IMR-90 (cell line): ENCODE results near the gene ZBTB3. TPM values are rescaled to one million over a fixed set of nuclear protein-coding genes. Genes with fewer than 3 reads are reported as not detected.

Experiments
- ATAC-seq: fragments of 200-7000 bp; cut with Tn5 transposase; 2 replicates; pipeline ENCODE4 v1.9.1; 2020; ENCODE audit warnings: low read depth, mild to moderate bottlenecking, moderate library complexity
- BruUV-seq: library from RNA; stranded (reverse); fragments of 400-500 nt; replicated peaks from 2 replicates; lab custom pipeline; 2021; lab: Mats Ljungman, UMichigan
- CTCF ChIA-PET: fragments of 300-600 bp; formaldehyde crosslinking; extraction: SDS; loops from one replicate; lab custom pipeline; 2021; ENCODE audit warnings: antibody characterized with exemption; lab: Yijun Ruan, JAX
- POLR2A ChIA-PET: fragments of 300-600 bp; sonication (Branson Sonifier 250); formaldehyde crosslinking; loops from one replicate; lab custom pipeline; 2022; ENCODE audit warnings: antibody characterized with exemption; ENCODE audit not compliant: unreplicated experiment; lab: Charles Lee
- DNase-seq: peaks from one replicate; pipeline ENCODE4 v3.0.0; 2013
- H2AFZ ChIP-seq: replicated peaks from 2 replicates; pipeline ENCODE3; 2013; ENCODE audit warnings: low read length, mild to moderate bottlenecking; ENCODE audit not compliant: poor library complexity
- H2AK5ac ChIP-seq: 2 replicates; pipeline ENCODE4 v1.6.1; 2013; ENCODE audit warnings: low read depth, low read length, inconsistent platforms
- H2AK9ac ChIP-seq: replicated peaks from 2 replicates; pipeline ENCODE3; 2013; ENCODE audit warnings: mild to moderate bottlenecking, low read depth, low read length, moderate library complexity; ENCODE audit not compliant: poor library complexity
- H2BK120ac ChIP-seq: 2 replicates; pipeline ENCODE4 v1.6.1; 2013; ENCODE audit warnings: low read depth, low read length, inconsistent platforms
- H2BK15ac ChIP-seq: 3 replicates; pipeline ENCODE4 v1.6.1; 2013; ENCODE audit warnings: low read depth, low read length, inconsistent platforms
- H2BK20ac ChIP-seq: 2 replicates; pipeline ENCODE4 v1.6.1; 2013; ENCODE audit warnings: low read depth, mild to moderate bottlenecking, inconsistent platforms, low read length, moderate library complexity
- H2BK5ac ChIP-seq: 2 replicates; pipeline ENCODE4 v1.6.1; 2013; ENCODE audit warnings: mild to moderate bottlenecking, low read depth, low read length, inconsistent platforms; ENCODE audit not compliant: poor library complexity, severe bottlenecking
- H3K14ac ChIP-seq: replicated peaks from 2 replicates; pipeline ENCODE4 v1.6.1; 2013; ENCODE audit warnings: low read depth, low read length, inconsistent platforms
- H3K18ac ChIP-seq: 2 replicates; pipeline ENCODE4 v1.6.1; 2013; ENCODE audit warnings: low read depth, low read length, control low read depth
- H3K23ac ChIP-seq: 2 replicates; pipeline ENCODE4 v1.6.1; 2013; ENCODE audit warnings: low read depth, low read length, inconsistent platforms
- H3K27ac ChIP-seq: 2 replicates; pipeline ENCODE4 v1.5.1; 2013; ENCODE audit warnings: mild to moderate bottlenecking, control low read depth, low read length; ENCODE audit not compliant: insufficient read depth
- H3K27me3 ChIP-seq: 2 replicates; pipeline ENCODE4 v1.6.1; 2013; ENCODE audit warnings: low read length; ENCODE audit not compliant: control insufficient read depth, insufficient read depth
- H3K36me3 ChIP-seq: 2 replicates; pipeline ENCODE4 v1.6.1; 2013; ENCODE audit warnings: low read length, mixed read lengths; ENCODE audit not compliant: control insufficient read depth, insufficient read depth
- H3K4ac ChIP-seq: 2 replicates; pipeline ENCODE4 v1.6.1; 2013; ENCODE audit warnings: low read depth, low read length, inconsistent platforms
- H3K4me1 ChIP-seq: 2 replicates; pipeline ENCODE4 v1.6.1; 2013; ENCODE audit warnings: low read length, mixed read lengths; ENCODE audit not compliant: control insufficient read depth, insufficient read depth
- H3K4me2 ChIP-seq: 2 replicates; pipeline ENCODE4 v1.6.1; 2013; ENCODE audit warnings: low read depth, mild to moderate bottlenecking, control low read depth, low read length, moderate library complexity
- H3K4me3 ChIP-seq: 2 replicates; pipeline ENCODE4 v1.5.1; 2013; ENCODE audit warnings: low read depth, mild to moderate bottlenecking, control low read depth, low read length, moderate library complexity; ENCODE audit not compliant: insufficient read depth
- H3K56ac ChIP-seq: 2 replicates; pipeline ENCODE4 v1.6.1; 2013; ENCODE audit warnings: low read length, inconsistent platforms; ENCODE audit not compliant: insufficient read depth; ENCODE audit errors: extremely low read depth
- H3K79me1 ChIP-seq, 2 experiments: 2 replicates each; pipeline ENCODE4 v1.6.1; 2013; ENCODE audit warnings: low read length in 2 of 2, inconsistent platforms in 1 of 2, low read depth in 1 of 2
- H3K9ac ChIP-seq: 2 replicates; pipeline ENCODE4 v1.6.1; 2013; ENCODE audit warnings: low read depth, low read length, control low read depth
- H3K9me1 ChIP-seq: 2 replicates; pipeline ENCODE4 v1.6.1; 2013; ENCODE audit warnings: low read length, inconsistent platforms; ENCODE audit not compliant: insufficient read depth
- H3K9me3 ChIP-seq: 2 replicates; pipeline ENCODE4 v1.6.1; 2013; ENCODE audit warnings: low read length; ENCODE audit not compliant: control insufficient read depth, insufficient read depth
- H4K20me1 ChIP-seq: 2 replicates; pipeline ENCODE4 v1.6.1; 2013; ENCODE audit warnings: low read length, inconsistent platforms; ENCODE audit not compliant: insufficient read depth
- H4K5ac ChIP-seq: 2 replicates; pipeline ENCODE4 v1.6.1; 2013; ENCODE audit warnings: mild to moderate bottlenecking, low read depth, low read length, control low read depth
- H4K8ac ChIP-seq, 2 experiments: 2 replicates each; pipeline ENCODE4 v1.6.1; 2013; ENCODE audit warnings: low read depth in 2 of 2, low read length in 2 of 2, control low read depth in 1 of 2, inconsistent platforms in 1 of 2
- H4K91ac ChIP-seq: 2 replicates; pipeline ENCODE4 v1.6.1; 2013; ENCODE audit warnings: low read depth, low read length, inconsistent platforms; ENCODE audit not compliant: insufficient read depth
- BHLHE40 ChIP-seq: fragments of 150-350 bp; IDR thresholded peaks from 2 replicates; pipeline ENCODE4 v1.6.1; 2016; ENCODE audit warnings: mild to moderate bottlenecking, low read depth, low read length
- CEBPB ChIP-seq: IDR thresholded peaks from 2 replicates; pipeline ENCODE4 v1.6.1; 2012; ENCODE audit warnings: low read depth, low read length, improper control_type of control experiment
- CHD1 ChIP-seq: IDR thresholded peaks from 2 replicates; pipeline ENCODE4 v1.6.1; 2012; ENCODE audit warnings: low read depth, low read length, improper control_type of control experiment
- CTCF ChIP-seq: conservative IDR thresholded peaks from 2 replicates; pipeline ENCODE4 v1.5.1; 2012; ENCODE audit warnings: mild to moderate bottlenecking, low read depth, low read length, improper control_type of control experiment
- ELK1 ChIP-seq: fragments of 150-350 bp; IDR thresholded peaks from 2 replicates; pipeline ENCODE4 v1.6.1; 2016; ENCODE audit warnings: low read depth, mild to moderate bottlenecking, low read length, moderate library complexity, borderline replicate concordance
- FOS ChIP-seq: fragments of 150-350 bp; IDR thresholded peaks from 2 replicates; pipeline ENCODE4 v1.6.1; 2016; ENCODE audit warnings: low read depth, low read length
- MAFK ChIP-seq: IDR thresholded peaks from 2 replicates; pipeline ENCODE4 v1.6.1; 2012; ENCODE audit warnings: low read depth, low read length, improper control_type of control experiment
- MAZ ChIP-seq: IDR thresholded peaks from 2 replicates; pipeline ENCODE4 v1.6.1; 2012; ENCODE audit warnings: low read depth, mild to moderate bottlenecking, low read length, improper control_type of control experiment, moderate library complexity, borderline replicate concordance
- MXI1 ChIP-seq: IDR thresholded peaks from 2 replicates; pipeline ENCODE4 v1.6.1; 2012; ENCODE audit warnings: low read depth, mild to moderate bottlenecking, low read length, moderate library complexity, borderline replicate concordance
- NFE2L2 ChIP-seq: fragments of 150-350 bp; IDR thresholded peaks from 2 replicates; pipeline ENCODE4 v1.6.1; 2016; ENCODE audit warnings: low read depth, mild to moderate bottlenecking, low read length
- POLR2A ChIP-seq: IDR thresholded peaks from 2 replicates; pipeline ENCODE4 v1.6.1; 2012; ENCODE audit warnings: mild to moderate bottlenecking, low read depth, low read length
- RAD21 ChIP-seq: IDR thresholded peaks from 2 replicates; pipeline ENCODE4 v1.6.1; 2012; ENCODE audit warnings: low read length, improper control_type of control experiment
- RCOR1 ChIP-seq: IDR thresholded peaks from 2 replicates; pipeline ENCODE4 v1.6.1; 2012; ENCODE audit warnings: mild to moderate bottlenecking, low read length, improper control_type of control experiment; ENCODE audit not compliant: insufficient replicate concordance
- SMC3 ChIP-seq: fragments of 150-350 bp; IDR thresholded peaks from 2 replicates; pipeline ENCODE4 v1.6.1; 2016; ENCODE audit warnings: low read depth, mild to moderate bottlenecking, antibody characterized with exemption, low read length, moderate library complexity
- WGBS, 2 experiments: methylation state at CpG; one replicate each; pipeline versions ENCODE4 v1.1.5 to v1.1.7; 2013; ENCODE audit warnings: missing lambda C conversion rate in 2 of 2; ENCODE audit not compliant: insufficient read length in 1 of 2; ENCODE audit errors: extremely low coverage in 2 of 2; 5-methylcytosine and 5-hydroxymethylcytosine counted together
- dilution Hi-C: fragments of 300-500 bp; cut with HindIII; formaldehyde crosslinking; loops from one replicate; pipeline ENCODE4 v1.14.3; 2018; ENCODE audit warnings: low sequenced_read_pairs; ENCODE audit not compliant: unreplicated experiment
- in situ Hi-C: fragments of 300-500 bp; cut with MboI; formaldehyde crosslinking; loops from 3 replicates; pipeline ENCODE4 v1.14.3; 2019; ENCODE audit warnings: low sequenced_read_pairs, inconsistent platforms, mixed read lengths
- intact Hi-C: fragments of 100-400 bp; cut with micrococcal nuclease; formaldehyde crosslinking; loops from 2 replicates; pipeline ENCODE4 v1.10.0; 2022
- polyA plus RNA-seq, 3 experiments: library from polyadenylated mRNA; depleted of rRNA; stranded (reverse); fragments of >200 nt; gene quantifications; 2 replicates each; pipeline ENCODE4 v1.2.3, GENCODE V29; 2012; ENCODE audit warnings: low replicate concordance in 1 of 3
- total RNA-seq: library from RNA; depleted of rRNA; stranded (reverse); fragments of >200 nt; gene quantifications from 2 replicates; pipeline ENCODE4 v1.2.3, GENCODE V29; 2012
- TF ChIP-seq, protein P1 (sequence below): fragments of 150-350 bp; IDR thresholded peaks from 2 replicates; pipeline ENCODE4 v1.6.1; 2017; ENCODE audit warnings: mild to moderate bottlenecking, antibody characterized with exemption, low read length, low read depth

The ZBTB3 gene
- total and polyA plus RNA-seq, 2 of the 4 experiments (the other 2 are of a cell fraction), result 3.4 to 8.1 TPM

DNA sequence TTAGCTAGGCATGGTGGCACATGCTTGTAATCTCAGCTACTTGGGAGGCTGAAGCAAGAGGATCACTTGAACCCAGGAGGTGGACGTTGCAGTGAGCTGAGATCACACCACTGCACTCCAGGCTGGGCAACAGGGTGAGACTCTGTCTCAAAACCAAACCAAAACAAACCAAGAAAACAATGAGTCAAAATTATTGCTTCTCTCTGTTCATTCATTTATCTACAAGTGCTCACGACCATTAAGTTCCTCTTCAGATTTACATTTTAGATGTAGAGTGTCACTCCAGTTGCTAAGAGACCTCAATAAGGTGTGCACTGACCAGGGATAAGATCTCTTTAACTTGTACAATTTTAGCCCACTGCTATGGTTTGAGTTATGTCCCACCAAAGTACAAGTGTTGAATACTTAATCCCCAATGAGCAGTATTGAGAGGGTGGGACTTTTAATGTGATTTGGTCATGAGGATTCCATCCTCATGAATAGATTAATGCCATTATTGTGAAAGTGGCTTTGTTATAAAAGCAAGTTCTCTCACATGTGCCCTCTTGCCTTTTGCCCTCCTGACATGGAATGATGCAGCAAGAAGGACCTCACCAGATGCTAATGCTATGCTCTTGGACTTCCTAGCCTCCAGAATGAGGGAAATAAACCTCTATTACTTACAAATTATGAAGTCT lies 34.5 kb downstream of the ZBTB3 start:
- ChIA-PET CTCF (no interaction called here), POLR2A (interaction anchor here (0.6 kb wide), 1 partner anchor 44 kb away, joined by 6 read pairs; no protein-coding TSS in a partner anchor)
- H4K20me1 ChIP-seq, result peaks cover 18% of the 10 kb centered on the region
- no peak overlapping the region for H3K4ac ChIP-seq
- peaks cover 4% of the 10 kb centered on the region; the same call in 1 of the 2 replicates for H3K4me1 ChIP-seq
- BruUV-seq, result no TSS peak
- H3K27ac ChIP-seq, result no peak overlapping the region
- no peaks in the 10 kb centered on the region for H3K9me3 ChIP-seq
- H2AK9ac ChIP-seq, result no peak overlapping the region
- no peak overlapping the region for H2AFZ ChIP-seq
- H3K14ac ChIP-seq, result no peak overlapping the region
- H3K56ac ChIP-seq, result no peak overlapping the region
- no peak overlapping the region for H2AK5ac ChIP-seq
- H3K4me3 ChIP-seq, result no peak overlapping the region
- no peak overlapping the region for H4K91ac ChIP-seq
- no peak overlapping the region for H4K5ac ChIP-seq
- no peak overlapping the region for H3K9ac ChIP-seq
- H2BK120ac ChIP-seq, result no peak overlapping the region
- peaks cover 8% of the 10 kb centered on the region; the same call in 1 of the 2 replicates for H3K9me1 ChIP-seq
- in situ Hi-C loops, result no loop called here
- ATAC-seq, result 0 out of 2 replicates have a peak, but pooled peaks have one; percentile 10
- no peak overlapping the region for H4K8ac ChIP-seq
- peak; percentile 25 for DNase-seq
- 100% methylated on average over 1 of the region's 2 CpGs; no CpG with 5 or more reads in 1 of the 2 experiments for WGBS, 2 experiments
- no peak overlapping the region for H3K4me2 ChIP-seq
- H3K18ac ChIP-seq, result no peak overlapping the region
- H2BK5ac ChIP-seq, result no peak overlapping the region
- intact Hi-C loops, result no loop called here
- no peaks in the 10 kb centered on the region for H3K27me3 ChIP-seq
- peaks cover 76% of the 10 kb centered on the region for H3K36me3 ChIP-seq
- no peak overlapping the region for H2BK20ac ChIP-seq
- H3K23ac ChIP-seq, result no peak overlapping the region
- H3K79me1 ChIP-seq, result peaks cover 46 to 71% of the 10 kb centered on the region in 2 experiments
- H2BK15ac ChIP-seq, result no peak overlapping the region
- dilution Hi-C loops, result no loop called here
- TF ChIP-seq RCOR1 (no peak), MXI1 (no peak), MAFK (no peak), POLR2A (no peak), MAZ (no peak), RAD21 (no peak), NFE2L2 (no peak), CTCF (no peak), CEBPB (no peak), ELK1 (no peak), FOS (no peak), CHD1 (no peak), SMC3 (no peak), BHLHE40 (no peak)
- TF ChIP-seq, protein P1, sequence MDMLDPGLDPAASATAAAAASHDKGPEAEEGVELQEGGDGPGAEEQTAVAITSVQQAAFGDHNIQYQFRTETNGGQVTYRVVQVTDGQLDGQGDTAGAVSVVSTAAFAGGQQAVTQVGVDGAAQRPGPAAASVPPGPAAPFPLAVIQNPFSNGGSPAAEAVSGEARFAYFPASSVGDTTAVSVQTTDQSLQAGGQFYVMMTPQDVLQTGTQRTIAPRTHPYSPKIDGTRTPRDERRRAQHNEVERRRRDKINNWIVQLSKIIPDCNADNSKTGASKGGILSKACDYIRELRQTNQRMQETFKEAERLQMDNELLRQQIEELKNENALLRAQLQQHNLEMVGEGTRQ, result no peak
